Cardiac septum (tissue), 1 donor: Measurements from ENCODE around the gene MAML3. TPM values are rescaled to one million over a fixed set of nuclear protein-coding genes. Genes with fewer than 3 reads are reported as not detected.

Experiments
- DNase-seq: peaks from one replicate; pipeline ENCODE4 v3.0.0-alpha.2; 2020; ENCODE audit warnings: low spot score
- intact Hi-C: fragments of 100-400 bp; cut with DNase I; formaldehyde crosslinking; loops from one replicate; pipeline ENCODE4 v1.14.0; 2022
- total RNA-seq: library from RNA; stranded (reverse); fragmentation: NEBNext Ultra II Directional; extraction: Animal tissue kit (Norgen Biotek cat#: 25700); gene quantifications from one replicate; pipeline ENCODE4 v1.2.1, GENCODE V29; 2021
- donor health status: DM: no; HTN: no; CAD: no.

Gene MAML3
- total RNA-seq, 1 donor from 2014 or later = 4.1 TPM

DNA sequence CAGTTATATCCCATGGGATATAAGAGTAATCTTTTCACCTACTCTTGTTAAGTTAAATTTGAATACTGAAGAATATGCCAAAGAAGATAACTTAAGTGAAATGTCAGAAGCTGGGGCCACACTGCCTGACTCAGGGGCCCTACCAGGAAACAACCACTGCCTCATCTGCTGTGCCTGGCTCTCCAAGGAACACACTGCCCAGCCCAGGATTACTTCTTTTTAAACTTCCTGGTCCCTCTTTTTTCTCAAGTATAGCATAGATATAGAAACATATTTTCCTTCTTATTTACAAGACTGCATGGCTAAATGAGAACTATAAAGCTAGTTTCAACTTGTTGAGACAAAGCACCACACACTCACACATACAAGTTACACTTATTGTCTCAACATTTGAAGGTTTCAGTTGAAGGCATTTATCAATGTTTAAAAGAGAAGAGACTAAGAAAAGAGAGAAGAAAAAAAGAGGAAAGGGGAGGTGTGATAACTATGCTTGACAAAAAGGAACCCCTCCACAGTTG, 45.2 kb downstream of the MAML3 start:
- DNase-seq = no peak
- intact Hi-C loops = no loop called here

DNA sequence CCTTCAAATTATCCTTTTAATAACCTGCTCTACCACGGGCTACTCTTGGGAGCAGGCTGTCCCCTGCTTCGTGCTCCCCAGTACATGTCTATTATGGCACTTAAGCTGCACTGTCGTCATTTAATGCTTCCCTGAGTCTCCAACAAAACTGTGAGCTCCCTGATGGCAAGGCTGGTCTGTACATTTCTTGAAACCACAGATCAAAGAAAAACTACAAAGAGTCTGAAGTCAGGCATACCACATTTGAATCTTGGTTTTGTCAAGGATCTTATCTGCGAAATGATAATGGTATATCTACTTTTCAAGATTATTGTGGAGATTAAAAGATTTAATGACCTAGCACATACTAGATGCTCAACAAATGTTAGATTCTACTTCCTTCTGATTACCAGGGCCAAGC, 45.7 kb downstream of the MAML3 start:
- DNase-seq = no peak
- intact Hi-C loops = no loop called here

DNA sequence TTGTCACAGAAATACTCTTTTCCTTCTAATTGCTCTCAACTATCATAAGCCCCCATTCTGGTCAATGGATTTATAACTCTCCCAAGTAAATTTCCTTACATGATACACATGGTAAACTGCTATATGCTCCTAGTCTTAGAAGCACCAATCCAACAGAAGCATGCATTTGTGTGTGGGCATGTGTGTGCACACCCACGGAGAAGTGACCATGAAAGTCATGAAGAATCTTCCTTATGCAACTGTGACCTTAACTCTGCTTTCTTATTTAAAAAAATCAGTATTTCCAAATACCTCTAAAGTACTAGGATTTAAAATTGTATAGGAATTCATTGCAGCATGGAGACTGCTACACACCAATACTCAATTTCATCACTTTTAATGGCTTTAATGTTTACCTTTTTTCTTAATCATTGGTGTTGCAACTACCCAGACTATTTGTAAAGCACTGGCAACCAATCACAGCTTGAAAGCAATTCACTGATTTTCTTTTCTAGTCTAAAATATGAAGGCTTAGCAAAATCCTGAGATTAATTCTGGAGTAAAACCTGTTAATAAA, 47.6 kb downstream of the MAML3 start:
- intact Hi-C loops = no loop called here
- no peak for DNase-seq

DNA sequence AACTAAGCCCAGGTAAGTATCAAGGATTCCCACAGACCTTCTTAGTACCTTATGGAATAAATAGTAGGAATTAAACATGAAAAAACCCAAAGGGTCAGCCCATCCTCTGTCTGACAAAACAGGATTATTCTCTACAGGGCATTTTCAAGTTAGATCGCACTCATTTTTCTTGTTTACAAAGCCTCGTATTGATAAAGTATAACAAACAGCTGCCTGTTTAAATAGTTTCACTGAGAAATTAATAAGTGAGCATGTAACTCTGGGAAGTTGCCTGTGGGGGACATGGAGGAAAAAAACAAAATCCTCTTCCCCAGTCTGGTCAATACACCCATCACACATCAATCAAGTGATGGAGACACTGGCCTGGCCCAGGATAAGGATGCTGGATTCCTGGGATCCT, 48.5 kb downstream of the MAML3 start:
- intact Hi-C loops = no loop called here
- DNase-seq = no peak

DNA sequence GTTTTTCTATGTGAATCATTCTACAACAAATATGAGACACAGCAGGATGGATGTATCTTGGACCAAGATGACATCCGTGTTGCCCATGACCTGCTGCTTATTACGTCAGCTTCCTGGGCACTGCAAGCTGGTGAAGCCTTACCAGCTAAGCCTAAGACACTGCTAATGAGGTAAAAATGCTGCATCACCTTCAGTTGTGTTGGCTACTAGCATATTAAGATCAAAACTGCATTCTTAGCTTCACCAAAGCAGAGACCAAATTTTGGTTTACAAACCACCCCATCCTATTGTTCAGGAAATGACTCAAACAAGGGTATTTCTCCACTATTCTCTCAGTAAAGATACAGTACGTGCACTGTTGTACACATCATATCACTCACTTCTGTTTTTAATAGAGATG, 50.3 kb downstream of the MAML3 start:
- intact Hi-C loops = no loop called here
- no peak for DNase-seq

DNA sequence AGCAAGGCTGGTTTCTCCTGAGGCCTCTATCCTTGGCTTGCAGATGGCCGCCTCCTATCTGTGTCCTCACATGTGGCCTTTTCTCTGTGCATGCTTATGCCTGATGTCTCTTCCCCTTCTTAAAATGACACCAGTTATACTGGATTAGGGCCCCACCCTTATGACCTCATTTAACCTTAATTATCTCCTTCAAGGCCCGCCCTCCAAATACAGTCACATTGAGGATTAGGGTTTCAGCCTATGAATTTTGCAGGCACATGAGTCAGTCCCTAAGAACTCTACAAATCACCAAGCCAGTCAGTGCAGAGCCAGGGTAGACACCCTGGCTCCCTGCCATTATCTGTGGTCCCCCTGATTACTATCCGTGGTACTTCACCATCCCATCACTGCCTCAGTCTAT, 51.6 kb downstream of the MAML3 start:
- intact Hi-C loops = no loop called here
- no peak for DNase-seq

DNA sequence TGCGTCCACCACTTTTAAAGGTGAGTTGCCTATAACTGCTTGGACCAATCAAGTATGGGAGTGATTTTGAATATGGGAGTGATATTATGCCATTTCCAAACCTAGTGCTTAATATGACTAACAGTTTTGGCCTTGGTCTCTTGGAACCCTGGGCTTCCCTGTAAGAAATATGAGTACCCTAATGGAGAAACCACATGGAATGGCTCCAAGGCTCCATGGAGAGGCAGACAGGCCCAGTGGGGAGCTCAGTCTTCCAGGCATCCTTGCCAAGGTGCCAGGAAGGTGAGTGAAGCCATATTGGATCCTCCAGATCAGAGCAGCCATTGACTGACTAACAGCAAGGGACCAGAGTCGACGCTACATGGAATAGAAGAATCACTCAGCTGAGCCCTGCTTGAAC, 53.2 kb downstream of the MAML3 start:
- intact Hi-C loops = no loop called here
- no peak for DNase-seq

DNA sequence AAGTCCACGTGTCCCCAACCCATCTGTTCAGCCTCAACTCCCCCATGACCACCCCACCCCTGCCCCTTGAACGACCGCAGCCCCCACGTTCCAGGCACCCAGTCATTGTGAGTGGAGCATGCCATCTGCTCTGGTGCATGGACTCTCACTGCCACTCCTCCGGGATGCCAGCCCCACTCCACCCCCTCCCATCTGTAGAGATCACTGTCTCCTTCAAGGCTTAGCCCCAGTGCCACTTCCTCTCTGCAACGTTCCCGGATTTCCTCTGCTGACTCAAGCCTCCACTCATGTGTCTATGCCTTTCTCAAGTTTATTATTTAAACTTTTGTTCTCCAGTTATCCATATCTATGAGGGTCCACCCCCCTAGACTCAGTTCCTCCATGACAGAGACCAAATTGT, 54.0 kb downstream of the MAML3 start:
- intact Hi-C loops = loop anchor here (5.0 kb wide), 2 partner anchors 48 to 152 kb away; no protein-coding TSS in a partner anchor

DNA sequence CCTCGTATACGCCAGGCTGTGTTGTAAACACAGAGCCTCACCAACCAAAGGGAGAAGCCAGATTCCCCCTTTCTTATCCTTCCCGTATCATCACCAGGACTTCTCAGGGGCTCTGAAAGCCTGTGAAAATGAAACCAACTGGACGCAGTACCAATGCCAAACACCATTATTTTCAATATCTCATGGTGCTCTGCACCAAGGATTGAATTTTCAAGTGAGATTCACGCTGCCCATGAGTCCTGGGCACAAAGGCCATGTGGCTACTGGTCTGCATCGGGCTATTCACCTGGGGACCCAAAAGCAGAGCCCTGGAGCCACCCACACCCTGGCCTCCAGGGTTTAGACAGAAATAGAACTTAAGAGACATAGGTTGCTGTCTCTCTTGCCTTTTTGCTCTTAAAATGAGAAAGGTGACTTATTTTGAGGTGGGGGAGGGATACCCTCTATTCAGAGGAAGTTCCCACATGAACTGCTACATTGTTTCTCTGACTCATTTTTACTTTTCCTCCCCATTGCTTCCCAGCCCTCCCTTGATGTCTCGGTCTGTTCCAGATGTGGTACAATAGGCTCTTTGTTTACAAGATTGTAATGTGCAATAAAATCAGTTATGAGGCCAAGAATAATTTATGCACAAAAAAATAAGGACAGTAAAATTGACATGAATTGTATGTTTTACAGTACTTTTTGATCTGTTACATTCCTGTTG, 55.4 kb downstream of the MAML3 start:
- intact Hi-C loops = loop anchor here (5.0 kb wide), 2 partner anchors 46 to 154 kb away; no protein-coding TSS in a partner anchor
- DNase-seq = no peak

More for the DNA sequence above, 54.0 kb downstream of the MAML3 start:
- DNase-seq = peak; percentile 81

DNA sequence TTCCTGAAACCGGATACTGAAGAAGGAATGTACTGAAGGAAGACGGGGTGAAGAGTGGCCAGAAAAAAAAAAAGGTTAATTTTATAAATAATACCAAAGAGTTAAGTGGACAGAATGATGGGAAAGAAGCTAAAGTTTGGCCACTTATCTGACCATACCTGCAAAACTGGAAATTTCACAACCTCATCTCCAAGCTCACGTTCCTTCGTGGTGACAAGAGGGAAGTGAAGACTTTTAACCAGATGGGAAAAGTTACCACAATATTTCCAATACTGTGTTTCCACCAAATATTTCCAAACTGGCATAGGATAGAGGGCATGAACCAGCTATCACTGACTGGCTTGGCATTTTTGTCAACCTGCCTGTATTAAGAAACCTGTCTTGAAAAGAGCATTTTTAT, 56.4 kb downstream of the MAML3 start:
- intact Hi-C loops = loop anchor here (5.0 kb wide), 2 partner anchors 45 to 155 kb away; no protein-coding TSS in a partner anchor
- no peak for DNase-seq

DNA sequence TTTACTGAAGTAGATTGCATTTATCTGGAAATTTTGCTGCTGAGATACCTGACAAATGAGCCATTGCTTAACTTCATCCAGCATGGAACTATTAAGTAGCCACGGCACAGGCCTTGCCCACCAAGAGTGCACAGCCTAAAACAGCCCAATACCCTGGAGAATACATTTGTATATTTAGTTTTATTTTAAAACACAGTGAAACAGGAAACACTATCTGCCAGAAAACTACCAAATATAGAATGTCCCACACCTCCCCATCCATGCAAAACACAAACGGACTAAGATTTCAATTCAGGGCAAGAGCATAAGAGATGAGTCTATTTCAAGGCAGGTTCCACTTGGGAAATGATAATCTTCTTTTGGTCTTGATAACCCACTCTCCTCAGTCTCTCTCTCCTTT, 57.1 kb downstream of the MAML3 start:
- no peak for DNase-seq
- intact Hi-C loops = loop anchor here (5.0 kb wide), 2 partner anchors 45 to 155 kb away; no protein-coding TSS in a partner anchor

DNA sequence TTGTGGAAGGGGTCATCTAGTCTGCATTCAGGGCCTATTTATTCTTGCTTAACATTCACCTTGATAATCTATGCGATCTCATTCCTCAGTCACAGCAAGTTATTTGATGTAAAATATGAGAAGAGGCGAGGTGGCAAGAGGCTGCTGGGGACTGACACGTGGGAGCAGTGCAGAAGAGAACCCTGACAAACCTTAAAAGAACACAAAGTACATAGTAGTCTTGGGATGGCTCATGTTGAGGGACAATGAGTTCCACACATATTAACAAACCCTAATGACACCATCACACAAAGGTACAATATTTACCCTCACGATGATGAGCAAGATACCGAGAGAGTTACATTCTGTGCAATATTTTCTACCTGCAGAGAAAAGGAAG, 57.5 kb downstream of the MAML3 start:
- intact Hi-C loops = loop anchor here (5.0 kb wide), 2 partner anchors 44 to 156 kb away; no protein-coding TSS in a partner anchor
- DNase-seq = no peak

DNA sequence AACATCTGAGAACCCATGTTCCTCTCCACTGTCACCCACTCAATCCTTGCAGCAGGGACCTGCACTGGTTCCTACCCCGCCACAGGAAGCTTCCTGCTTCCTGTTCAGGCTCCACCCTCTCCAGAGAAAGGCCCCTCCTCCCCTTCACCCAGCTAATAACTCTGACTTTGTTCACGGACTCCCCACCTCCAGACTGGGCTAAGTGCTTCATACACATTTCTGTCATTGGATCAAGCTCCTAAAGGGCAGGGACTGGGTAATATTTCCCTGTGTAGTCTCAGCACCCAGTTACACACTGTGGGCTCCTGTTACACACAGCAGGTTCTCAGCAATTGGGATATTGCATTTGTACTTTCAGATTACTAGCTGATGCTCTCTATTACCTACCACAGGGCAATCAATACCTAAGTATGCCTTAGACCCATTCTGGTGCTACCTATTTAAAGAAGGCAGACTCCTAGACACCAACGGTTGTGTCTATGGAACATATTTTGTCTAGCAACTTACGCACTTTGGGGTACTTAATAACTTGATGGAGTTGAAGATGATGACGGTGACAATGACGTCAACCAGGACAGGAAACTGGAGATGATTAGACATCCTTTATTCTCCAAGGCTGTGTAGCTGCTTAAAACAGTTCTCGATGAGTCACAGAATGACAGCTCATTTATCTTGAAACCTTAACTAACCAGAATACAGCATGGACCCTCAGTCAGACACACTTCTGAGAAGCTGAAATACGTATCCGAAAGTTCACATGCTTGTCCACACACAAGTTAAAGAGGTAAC, 58.1 kb downstream of the MAML3 start:
- DNase-seq = peak; percentile 79
- intact Hi-C loops = loop anchor here (5.0 kb wide), 2 partner anchors 44 to 156 kb away; no protein-coding TSS in a partner anchor

DNA sequence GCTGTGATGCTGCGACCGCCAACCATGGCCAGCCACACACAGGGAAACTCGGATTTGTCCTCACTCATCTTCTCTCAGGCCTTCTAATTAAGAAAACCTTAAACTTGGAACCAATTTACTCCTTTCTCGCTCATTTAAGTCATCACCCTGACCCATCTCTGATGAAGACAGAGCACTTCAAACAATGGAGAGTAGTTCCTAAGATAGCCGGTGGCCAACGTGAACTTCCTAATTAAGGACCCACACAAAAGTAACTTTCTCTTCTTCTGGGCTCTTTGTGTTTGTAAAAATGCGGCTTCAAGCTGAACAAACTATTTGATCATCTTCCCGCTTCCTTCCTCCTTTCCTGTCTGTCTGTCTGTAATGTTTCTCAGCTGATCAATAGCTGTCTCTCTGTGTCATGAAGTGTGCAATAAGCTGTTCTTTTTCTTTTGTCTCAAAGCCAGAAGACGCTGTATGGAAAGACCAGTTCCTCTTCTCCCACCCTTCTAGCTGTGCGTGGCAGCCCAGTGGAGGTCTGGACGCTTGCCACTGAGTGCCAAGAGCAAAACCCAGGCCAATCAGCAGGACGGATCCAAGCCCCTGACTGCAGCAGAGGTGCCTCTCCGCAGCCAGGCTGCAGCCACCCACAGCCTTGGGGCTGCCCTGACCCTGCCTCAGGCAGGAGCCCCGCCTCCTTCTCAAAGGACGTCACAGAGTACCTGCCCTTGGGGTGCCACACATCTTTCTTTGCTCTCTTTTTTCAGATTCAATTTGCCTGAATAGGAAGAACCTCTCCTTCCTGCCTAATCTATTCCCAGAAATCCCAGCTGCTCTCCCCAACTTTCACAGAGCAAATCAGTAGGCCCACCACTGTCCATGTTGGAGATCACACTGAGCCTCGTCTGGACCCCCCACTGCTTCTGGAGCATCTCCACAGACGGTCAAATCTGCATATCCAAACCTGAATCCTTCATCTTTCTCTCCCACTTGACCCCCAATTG, 59.3 kb downstream of the MAML3 start:
- peak; percentile 85 for DNase-seq

DNA sequence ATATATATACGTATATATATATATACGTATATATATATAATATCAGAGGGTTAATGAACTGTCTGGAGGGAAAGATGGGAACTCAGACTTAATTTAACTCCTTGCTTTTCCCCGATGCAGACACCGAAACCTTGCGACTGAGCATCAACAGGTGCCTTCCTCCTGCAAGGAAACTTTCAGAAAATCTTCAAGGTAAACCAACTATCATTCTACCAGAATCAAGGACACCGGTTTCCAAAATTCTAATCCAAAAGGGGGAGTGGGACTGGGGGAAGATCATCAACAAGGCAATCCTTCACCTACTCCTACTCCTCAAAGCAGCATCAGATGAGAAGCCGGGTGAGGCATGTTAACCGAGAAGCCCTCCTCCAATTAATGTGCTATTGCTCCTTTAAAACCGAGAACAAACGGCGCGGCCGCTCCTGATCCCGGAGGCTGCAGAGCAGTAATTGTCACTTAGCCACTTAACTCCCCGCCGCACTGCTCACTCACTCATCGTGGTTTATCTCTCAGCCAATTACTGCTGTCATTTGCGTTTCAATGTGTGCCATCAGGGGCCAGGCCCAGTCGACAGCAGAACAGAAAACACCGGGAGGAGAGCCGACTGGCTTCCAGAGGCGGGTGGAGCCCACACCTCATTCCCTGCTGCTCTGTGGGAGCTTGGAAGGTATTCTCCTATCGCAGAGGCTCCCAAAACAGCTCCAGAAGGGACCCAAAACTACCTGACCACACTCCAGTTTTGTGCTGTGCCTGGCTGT, 61.7 kb downstream of the MAML3 start:
- DNase-seq = peak; percentile 80
- intact Hi-C loops = no loop called here

More for the DNA sequence above, 59.3 kb downstream of the MAML3 start:
- intact Hi-C loops = loop anchor here (1.0 to 5.0 kb wide), 3 partner anchors 42 to 158 kb away; no protein-coding TSS in a partner anchor

DNA sequence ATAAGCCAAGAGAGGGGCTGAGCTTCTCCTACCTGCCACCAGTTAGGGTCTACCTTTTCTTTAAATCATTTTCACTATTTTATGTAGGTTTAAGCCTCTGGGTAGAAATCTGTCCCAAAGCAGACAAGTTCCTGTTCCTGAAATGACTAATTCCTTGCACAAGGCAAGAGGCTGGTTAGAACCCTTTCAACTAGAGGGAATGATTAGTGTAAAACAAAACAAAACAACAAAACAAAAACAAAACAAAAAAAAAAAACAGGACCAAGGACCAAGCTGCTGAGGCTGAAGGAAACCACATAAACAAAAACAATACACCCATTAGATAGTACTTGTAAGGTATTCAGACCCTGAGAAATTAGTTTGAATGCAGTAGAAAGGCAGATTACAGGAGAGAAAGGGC, 62.7 kb downstream of the MAML3 start:
- intact Hi-C loops = no loop called here
- DNase-seq = no peak

DNA sequence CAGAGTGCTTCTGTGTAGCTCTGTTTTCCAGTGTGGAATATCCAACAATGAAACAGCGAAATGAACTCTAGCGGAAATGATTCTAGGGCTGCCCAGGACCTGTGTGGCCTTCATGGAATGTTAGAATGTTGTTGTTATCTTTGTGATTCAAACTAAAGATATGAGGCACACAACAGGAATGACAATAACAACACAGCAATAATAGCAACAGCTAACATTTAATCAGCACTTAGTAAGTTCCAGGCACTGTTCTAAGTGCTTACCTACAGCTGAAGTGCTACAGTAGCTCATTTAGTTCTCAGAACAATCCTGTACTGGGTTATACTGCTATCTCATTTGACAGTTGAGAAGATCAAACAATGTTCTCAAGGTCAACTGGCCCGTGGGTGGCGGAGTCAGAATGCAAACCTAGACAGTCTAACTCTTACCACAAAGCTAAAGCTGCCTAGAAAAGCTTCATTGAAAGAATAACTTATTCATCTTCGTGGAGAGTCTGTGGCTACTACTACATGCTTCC, 63.7 kb downstream of the MAML3 start:
- intact Hi-C loops = no loop called here
- no peak for DNase-seq

DNA sequence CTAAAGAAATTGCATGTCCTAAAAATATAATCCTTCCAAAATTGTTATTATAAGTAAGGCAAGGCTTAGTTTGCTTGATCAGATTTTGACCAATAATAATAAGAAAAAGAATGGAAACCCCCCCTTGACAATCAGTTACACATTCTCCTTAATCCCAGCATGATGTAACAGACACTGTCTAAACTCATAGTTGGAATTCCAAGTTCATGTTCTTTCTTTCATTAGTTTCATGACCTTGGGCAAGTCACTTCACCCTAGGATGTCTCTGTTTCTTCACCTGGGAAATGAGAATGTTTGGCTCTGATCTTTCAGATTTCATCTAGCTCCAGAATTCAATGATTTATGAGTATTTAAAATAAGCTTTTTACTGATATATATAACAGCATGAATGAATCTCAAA, 64.8 kb downstream of the MAML3 start:
- intact Hi-C loops = no loop called here
- DNase-seq = no peak
